Neural cell (in vitro differentiated cells): Measurements from ENCODE around the gene CEP126. TPM values are rescaled to one million over a fixed set of nuclear protein-coding genes. Genes with fewer than 3 reads are reported as not detected.

ENCODE experiments used
- H2AFZ ChIP-seq: fragments of 200-600, 300-800 bp; sonication (generic), shearing (Covaris generic); 2 replicates; pipeline ENCODE4 v1.6.0; 2014; ENCODE audit warnings: low read depth, mild to moderate bottlenecking, antibody characterized with exemption, low read length, moderate library complexity
- H3F3A ChIP-seq: fragments of 200-600 bp; shearing (Covaris generic); 2 replicates; pipeline ENCODE4 v1.6.1; 2016; ENCODE audit warnings: mild to moderate bottlenecking, moderate library complexity, mixed read lengths, antibody characterized with exemption, low read length; ENCODE audit not compliant: insufficient read depth, poor library complexity, severe bottlenecking
- H3K27ac ChIP-seq: fragments of 200-600, 300-800 bp; sonication (generic), shearing (Covaris generic); 2 replicates; pipeline ENCODE4 v1.5.1; 2014; ENCODE audit warnings: mild to moderate bottlenecking, low read length, moderate library complexity
- H3K27me3 ChIP-seq: fragments of 300-800, 200-600 bp; sonication (generic), shearing (Covaris generic); 2 replicates; pipeline ENCODE4 v1.6.0; 2014; ENCODE audit warnings: mild to moderate bottlenecking, low read depth, low read length, moderate library complexity; ENCODE audit not compliant: insufficient read depth
- H3K36me3 ChIP-seq: fragments of 300-800, 200-600 bp; sonication (generic), shearing (Covaris generic); 2 replicates; pipeline ENCODE4 v1.5.1; 2014; ENCODE audit warnings: mild to moderate bottlenecking, antibody characterized with exemption, low read length, moderate library complexity; ENCODE audit not compliant: insufficient read depth
- H3K4me2 ChIP-seq: fragments of 300-800, 200-600 bp; sonication (generic), shearing (Covaris generic); 2 replicates; pipeline ENCODE4 v1.6.0; 2014; ENCODE audit warnings: mild to moderate bottlenecking, low read length
- H3K4me3 ChIP-seq: fragments of 300-800, 200-600 bp; sonication (generic), shearing (Covaris generic); 2 replicates; pipeline ENCODE4 v1.5.1; 2014; ENCODE audit warnings: mild to moderate bottlenecking, low read length, moderate library complexity
- H3K79me2 ChIP-seq: fragments of 200-600 bp; shearing (Covaris generic); replicated peaks from 2 replicates; pipeline ENCODE4 v1.6.0; 2014; ENCODE audit warnings: mild to moderate bottlenecking, low read length, moderate library complexity; ENCODE audit not compliant: insufficient read depth
- H3K9ac ChIP-seq: fragments of 300-800, 200-600 bp; sonication (generic), shearing (Covaris generic); 2 replicates; pipeline ENCODE4 v1.6.1; 2016; ENCODE audit warnings: mild to moderate bottlenecking, low read length, mixed read lengths
- H3K9me2 ChIP-seq: fragments of 200-600 bp; shearing (Covaris generic); 2 replicates; pipeline ENCODE4 v1.6.1; 2016; ENCODE audit warnings: mild to moderate bottlenecking, low read length, mixed read lengths; ENCODE audit not compliant: insufficient read depth
- H3K9me3 ChIP-seq: fragments of 200-600, 300-800 bp; sonication (generic), shearing (Covaris generic); 2 replicates; pipeline ENCODE4 v1.6.1; 2016; ENCODE audit warnings: mild to moderate bottlenecking, mixed run types, low read length, moderate library complexity, mixed read lengths
- H4K20me1 ChIP-seq: fragments of 200-600 bp; shearing (Covaris generic); 2 replicates; pipeline ENCODE4 v1.6.1; 2016; ENCODE audit warnings: mild to moderate bottlenecking, mixed run types; ENCODE audit not compliant: insufficient read depth
- CTCF ChIP-seq: fragments of 450-650 bp; IDR thresholded peaks from 2 replicates; pipeline ENCODE4 v1.5.1; 2014; ENCODE audit warnings: antibody characterized with exemption, mild to moderate bottlenecking, moderate library complexity; ENCODE audit not compliant: poor library complexity, severe bottlenecking
- EP300 ChIP-seq: fragments of 450-650 bp; conservative IDR thresholded peaks from 2 replicates; pipeline ENCODE4 v1.6.1; 2014; ENCODE audit warnings: antibody characterized with exemption, mild to moderate bottlenecking, moderate library complexity; ENCODE audit not compliant: poor library complexity, severe bottlenecking
- EZH2 ChIP-seq: fragments of 200-600, 300-800 bp; shearing (Covaris generic), sonication (generic); IDR thresholded peaks from 2 replicates; pipeline ENCODE4 v1.6.1; 2014; ENCODE audit warnings: antibody characterized with exemption, low read length, borderline replicate concordance, mild to moderate bottlenecking; ENCODE audit not compliant: insufficient read depth, poor library complexity, severe bottlenecking
- MXI1 ChIP-seq: fragments of 450-650 bp; conservative IDR thresholded peaks from 2 replicates; pipeline ENCODE4 v1.6.1; 2014; ENCODE audit warnings: antibody characterized with exemption, mild to moderate bottlenecking; ENCODE audit not compliant: poor library complexity, severe bottlenecking
- POLR2AphosphoS5 ChIP-seq: IDR thresholded peaks from 2 replicates; pipeline ENCODE4 v1.6.1; 2012
- RAD21 ChIP-seq: fragments of 450-650 bp; conservative IDR thresholded peaks from 2 replicates; pipeline ENCODE4 v1.6.1; 2014; ENCODE audit warnings: antibody characterized with exemption, mild to moderate bottlenecking, moderate library complexity
- REST ChIP-seq: IDR thresholded peaks from 2 replicates; pipeline ENCODE4 v1.6.1; 2012; ENCODE audit warnings: borderline replicate concordance
- SMC3 ChIP-seq: fragments of 450-650 bp; conservative IDR thresholded peaks from 2 replicates; pipeline ENCODE4 v1.6.1; 2014; ENCODE audit warnings: antibody characterized with exemption, mild to moderate bottlenecking, moderate library complexity; ENCODE audit not compliant: poor library complexity
- TAF1 ChIP-seq: IDR thresholded peaks from 2 replicates; pipeline ENCODE4 v1.6.1; 2012; ENCODE audit warnings: low read depth
- polyA plus RNA-seq: library from polyadenylated mRNA; depleted of rRNA; stranded (reverse); fragments of >200 nt; gene quantifications from 2 replicates; pipeline ENCODE4 v1.2.3, GENCODE V29; 2014

Gene CEP126
- polyA plus RNA-seq, 1 donor from 2014 or later = 1.8 TPM

GRCh38 chr11:101955701-101956100 lies 40.9 kb downstream of the CEP126 start:
- H3K79me2 ChIP-seq = no peaks in the 10 kb centered on the region
- H3F3A ChIP-seq = no peaks in the 10 kb centered on the region

GRCh38 chr11:101960231-101960630 lies 45.4 kb downstream of the CEP126 start:
- Histone ChIP-seq H4K20me1 (no peaks in the 10 kb centered on the region), H3K4me3 (no peak overlapping the region), H3F3A (no peaks in the 10 kb centered on the region), H2AFZ (no peak overlapping the region), H3K36me3 (no peaks in the 10 kb centered on the region), H3K9me3 (no peaks in the 10 kb centered on the region), H3K9ac (no peak overlapping the region), H3K27ac (no peak overlapping the region), H3K79me2 (no peaks in the 10 kb centered on the region), H3K9me2 (no peaks in the 10 kb centered on the region), H3K27me3 (no peaks in the 10 kb centered on the region), H3K4me2 (no peak overlapping the region)
- no peak for TF ChIP-seq EP300
- no peak for TF ChIP-seq REST
- no peak for TF ChIP-seq SMC3
- no peak for TF ChIP-seq RAD21
- TF ChIP-seq MXI1 = no peak
- no peak for TF ChIP-seq POLR2AphosphoS5
- TF ChIP-seq EZH2 = no peak

More at GRCh38 chr11:101955701-101956100, 40.9 kb downstream of the CEP126 start:
- H3K4me2 ChIP-seq = no peak overlapping the region
- H3K4me3 ChIP-seq = no peak overlapping the region
- no peaks in the 10 kb centered on the region for H3K27me3 ChIP-seq
- TF ChIP-seq RAD21 = no peak
- no peak for TF ChIP-seq CTCF
- no peak for TF ChIP-seq POLR2AphosphoS5
- no peak for TF ChIP-seq REST
- no peak for TF ChIP-seq MXI1
- TF ChIP-seq EP300 = no peak
- TF ChIP-seq EZH2 = no peak
- TF ChIP-seq SMC3 = no peak
- no peak for TF ChIP-seq TAF1
- H2AFZ ChIP-seq = no peak overlapping the region
- no peaks in the 10 kb centered on the region for H3K9me3 ChIP-seq
- H3K36me3 ChIP-seq = no peaks in the 10 kb centered on the region
- H3K27ac ChIP-seq = no peak overlapping the region
- no peak overlapping the region for H3K9ac ChIP-seq
- H3K9me2 ChIP-seq = no peaks in the 10 kb centered on the region
- H4K20me1 ChIP-seq = no peaks in the 10 kb centered on the region
